DMS153 treated with DMSO at 0.1 percent for 48 hours (cell line): ENCODE results near the gene LTBP1.
A peak's percentile ranks its signal among the peaks of the same experiment; 100 is the strongest.
"Not testable (repeated sequence)": the region's sequence is repeated elsewhere in the genome, so short reads cannot be mapped to it uniquely, and the experiment has no call there.

Experiments used
- DNase-seq: peaks from one replicate; lab custom pipeline; 2025; ENCODE audit not compliant: unreplicated experiment; lab: John Stamatoyannopoulos, UW

Gene LTBP1

DNA sequence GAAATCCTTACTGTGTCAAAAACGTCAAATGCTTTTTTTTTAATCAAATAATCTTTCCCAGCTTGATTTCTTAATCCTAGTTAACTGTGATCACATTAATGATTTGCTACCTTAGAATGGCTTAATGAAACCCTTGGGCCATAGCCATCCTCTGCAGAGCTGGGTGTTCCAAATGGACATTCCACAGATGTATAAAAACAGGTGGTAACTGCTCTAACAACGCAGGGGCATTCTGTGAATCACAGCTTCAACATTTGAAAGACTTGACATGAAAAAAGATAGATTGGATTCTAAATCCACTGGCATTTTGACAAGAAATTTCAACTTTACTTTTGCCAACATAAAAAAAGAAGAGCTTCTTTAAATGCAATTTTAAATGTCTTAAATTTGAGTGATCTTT lies 459.9 kb downstream of the LTBP1 start:
- DNase-seq, result no peak

DNA sequence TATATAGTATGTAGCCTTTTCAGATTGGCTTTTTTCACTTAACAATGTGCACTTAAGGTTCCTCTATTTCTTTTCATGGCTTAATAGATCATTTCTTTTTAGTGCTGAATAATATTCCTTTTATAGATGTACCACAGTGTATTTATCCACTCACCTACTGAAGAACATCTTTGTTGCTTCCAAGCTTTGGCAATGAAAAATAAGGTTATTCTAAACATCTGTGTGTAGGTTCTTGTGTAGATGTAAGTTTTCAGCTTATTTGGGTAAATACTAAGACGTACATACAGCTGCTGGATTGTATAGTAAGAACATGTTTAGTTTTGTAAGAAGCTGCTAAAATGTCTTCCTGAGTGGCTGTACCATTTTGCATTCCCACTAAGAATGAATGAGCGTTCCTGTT lies 461.4 kb downstream of the LTBP1 start:
- DNase-seq, result no peak

DNA sequence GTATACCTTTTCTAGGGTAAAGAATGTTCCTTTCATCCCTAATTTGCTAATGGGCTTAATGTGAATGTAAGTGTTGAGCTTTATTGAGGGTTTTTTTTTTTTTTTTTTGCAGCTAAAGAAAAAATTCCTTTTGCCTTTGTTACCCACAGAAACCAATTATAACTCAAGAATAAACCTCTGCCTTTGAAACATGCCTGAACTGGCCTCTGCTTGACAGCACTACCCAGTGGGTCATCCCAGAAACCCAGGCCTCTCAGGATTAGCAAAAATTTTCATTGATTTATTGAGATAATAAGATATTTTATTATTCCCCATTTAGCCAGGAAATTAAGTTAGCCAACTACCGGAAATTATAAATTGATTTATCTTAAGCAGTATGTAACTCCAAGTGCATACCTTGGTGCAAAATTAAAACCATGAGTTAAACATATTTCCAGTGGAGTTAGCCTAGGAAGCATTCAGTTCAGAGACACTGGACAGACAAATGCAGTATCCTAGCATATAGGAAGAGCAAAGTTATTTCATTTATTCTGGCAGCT lies 462.7 kb downstream of the LTBP1 start:
- no peak for DNase-seq

DNA sequence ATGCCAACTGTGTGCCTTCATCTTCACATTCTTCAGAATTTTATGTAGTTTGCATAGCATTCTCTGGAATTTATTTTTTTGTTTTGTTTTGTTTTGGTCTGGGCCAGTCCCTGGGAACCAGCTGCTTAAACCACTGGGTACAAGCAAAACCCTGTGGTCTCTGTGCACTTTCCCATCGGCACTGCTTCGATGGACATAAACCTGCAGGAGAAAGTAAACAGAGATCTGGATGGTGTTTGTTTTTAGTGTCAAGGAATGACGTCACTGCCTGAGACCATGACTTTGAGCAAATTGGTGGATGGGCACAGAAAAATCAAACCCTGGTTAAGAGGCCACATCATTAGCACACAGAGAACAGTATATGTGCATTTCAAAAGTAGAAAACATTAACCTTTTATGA lies 465.0 kb downstream of the LTBP1 start:
- DNase-seq, result no peak

DNA sequence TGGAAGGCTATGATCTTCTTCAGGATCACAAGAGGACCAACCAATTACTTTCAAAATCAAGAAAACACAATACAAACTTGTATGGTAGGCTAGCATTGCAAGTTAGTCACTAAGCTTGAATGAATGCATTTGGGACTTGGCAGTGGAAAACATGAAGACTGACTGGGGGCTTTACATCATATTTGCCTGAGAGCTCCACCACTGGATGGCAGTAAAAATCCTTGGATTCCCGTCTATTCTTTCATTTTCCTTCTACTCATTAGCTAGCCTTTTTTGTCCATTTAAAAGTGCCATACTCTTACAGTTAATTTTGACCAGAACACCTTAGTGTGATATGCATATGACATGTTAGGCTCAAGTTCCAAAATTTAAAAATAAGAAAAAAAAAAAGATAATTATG lies 466.2 kb downstream of the LTBP1 start:
- no peak for DNase-seq

DNA sequence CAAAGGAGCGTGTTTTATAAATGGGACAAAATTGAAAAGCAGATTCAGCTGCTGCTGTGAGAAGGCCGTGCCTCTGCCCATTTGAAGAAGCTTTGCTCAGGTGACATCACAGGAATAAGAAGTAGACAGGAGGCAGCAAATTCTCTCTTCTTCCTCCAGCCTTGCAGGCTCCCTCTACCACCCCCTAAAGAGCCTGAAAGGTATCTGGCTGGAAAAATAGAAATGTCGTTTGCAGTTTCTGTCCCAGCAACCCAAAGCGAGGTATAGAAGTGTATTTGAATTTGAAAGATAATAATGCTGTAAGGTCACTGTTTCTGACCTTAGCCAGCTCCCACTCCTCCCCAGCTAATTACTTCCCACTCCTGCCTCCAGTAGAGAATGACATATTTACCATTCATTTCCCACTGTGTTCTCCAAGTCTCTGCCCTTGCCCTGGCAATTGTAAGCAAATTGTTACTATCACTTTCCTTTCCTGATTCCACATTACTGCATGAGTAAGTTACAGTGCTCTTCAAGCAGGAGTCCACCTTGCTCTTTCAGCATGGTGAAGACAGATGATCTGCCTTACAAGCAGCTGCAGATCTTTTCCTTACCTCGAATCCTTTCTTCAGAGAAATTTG lies 472.9 kb downstream of the LTBP1 start:
- DNase-seq, result no peak

DNA sequence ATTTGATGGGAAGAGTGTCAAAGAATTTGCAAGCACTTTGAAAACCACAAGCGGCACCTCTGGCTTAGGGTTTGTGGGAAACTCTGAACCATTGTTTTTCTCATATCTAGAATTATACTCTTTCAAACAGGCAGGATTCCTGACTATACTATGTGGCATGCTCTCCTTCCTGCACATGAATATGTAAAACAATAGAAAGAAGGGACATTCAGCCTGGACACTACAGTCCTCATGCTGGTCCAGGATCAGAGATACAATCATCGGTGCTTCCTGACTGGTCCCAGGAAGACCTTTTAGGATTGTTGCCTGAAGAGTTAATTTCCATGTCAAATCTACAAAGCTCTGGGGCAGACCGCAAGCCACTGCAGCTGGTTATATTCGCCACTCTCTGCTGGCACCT lies 474.0 kb downstream of the LTBP1 start:
- DNase-seq, result no peak

DNA sequence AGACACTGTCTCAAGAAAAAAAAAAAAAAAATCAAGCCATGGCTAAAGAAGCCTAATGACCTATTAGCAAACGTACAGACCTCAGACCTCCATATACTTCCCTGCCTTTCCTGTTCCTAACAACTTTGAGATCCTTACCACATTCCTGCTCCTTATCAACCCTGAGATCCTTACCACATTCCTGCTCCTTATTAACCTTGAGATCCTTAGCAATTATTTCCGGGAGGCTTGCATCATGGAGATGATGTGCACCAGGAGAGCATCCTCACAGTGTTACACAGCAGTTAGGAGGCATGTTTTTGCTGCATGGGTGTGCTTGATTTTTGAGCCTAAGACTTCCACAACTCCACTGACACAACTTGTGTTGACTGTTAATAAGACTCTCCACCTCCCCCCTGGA lies 475.1 kb downstream of the LTBP1 start:
- no peak for DNase-seq

DNA sequence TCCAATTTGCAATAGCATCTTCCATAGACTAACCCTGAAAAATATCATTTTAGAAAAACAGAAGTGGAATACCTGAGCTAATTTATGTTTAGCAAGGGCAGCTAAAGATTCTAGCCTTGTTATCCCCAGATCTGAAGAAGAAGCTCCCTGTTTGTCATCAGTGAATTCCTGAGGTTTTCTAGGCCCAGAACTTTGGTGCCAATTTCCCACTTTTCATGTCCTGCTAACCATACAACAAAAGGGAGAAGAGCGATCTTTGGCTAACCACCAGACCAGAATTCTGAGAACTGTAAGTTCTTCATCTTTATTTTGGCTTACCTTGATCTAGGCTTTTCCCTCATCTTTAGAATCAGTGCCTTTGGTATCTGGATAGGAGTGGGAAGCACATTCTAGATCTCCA lies 478.4 kb downstream of the LTBP1 start:
- no peak for DNase-seq

DNA sequence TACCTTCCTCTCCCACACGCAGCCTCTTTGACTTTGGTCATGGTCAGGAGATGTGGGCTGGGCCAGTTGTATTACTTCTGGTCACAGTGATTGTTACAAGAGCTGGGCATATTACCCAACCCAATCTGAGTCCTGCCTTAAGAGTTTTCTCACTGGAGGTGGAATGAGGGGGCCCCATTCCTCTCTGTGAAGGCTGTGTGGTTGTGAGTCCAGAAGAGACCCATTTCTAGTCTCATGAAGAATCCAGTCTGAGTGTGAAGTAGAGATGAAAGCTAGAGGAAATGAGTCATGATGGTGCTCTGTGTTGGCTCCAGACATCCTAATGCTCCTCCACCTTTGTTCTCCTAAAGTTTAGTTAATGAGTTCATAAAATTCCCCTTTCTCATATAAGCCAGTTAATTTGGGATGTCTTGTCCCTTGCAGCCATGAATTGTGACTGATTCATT lies 478.9 kb downstream of the LTBP1 start:
- DNase-seq, result no peak

DNA sequence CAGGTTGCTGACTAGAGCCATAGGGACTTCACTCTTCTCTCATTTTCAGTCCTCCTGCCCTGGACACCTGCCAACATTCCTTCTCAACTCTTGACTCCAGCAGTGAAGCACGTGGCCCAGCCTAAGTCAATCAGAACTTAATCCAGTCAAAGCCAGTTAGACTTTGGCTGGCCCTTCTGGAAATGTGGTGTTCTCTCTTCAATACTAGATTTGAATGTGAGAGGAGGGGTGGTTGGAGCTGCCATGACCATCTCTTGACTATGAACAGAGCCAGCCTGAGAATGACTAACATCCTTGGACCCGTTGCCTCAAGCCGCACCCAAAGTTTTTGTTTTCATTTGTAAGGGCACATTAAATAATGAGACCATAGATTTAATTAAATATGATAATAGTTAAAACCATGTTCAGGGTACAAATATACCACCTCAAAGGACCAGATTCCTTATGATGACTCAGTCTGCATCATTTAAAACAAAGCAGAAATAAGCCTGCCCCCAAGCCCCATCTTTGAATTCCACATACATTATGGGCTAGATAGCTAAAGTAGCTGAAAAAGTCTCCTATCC lies 480.0 kb downstream of the LTBP1 start:
- no peak for DNase-seq

DNA sequence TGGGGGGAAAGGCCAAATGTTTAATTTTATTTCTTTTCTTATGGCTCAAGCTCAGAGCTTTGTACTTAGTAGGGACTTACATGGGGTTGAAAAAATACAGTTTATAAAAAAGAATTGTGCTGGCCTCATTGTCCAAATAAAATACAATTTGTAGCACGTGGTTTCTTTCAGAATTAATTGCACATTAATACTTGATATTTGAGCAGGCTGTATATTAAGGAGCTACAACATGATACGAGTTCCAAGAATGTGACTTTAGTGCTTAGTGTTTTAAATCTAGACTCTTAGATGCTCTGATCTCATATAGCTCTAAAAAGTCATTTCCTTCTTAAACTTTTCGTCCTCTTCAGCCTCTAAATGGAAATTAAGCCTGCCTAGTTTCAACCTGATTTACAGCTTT lies 483.3 kb downstream of the LTBP1 start:
- DNase-seq, result no peak

DNA sequence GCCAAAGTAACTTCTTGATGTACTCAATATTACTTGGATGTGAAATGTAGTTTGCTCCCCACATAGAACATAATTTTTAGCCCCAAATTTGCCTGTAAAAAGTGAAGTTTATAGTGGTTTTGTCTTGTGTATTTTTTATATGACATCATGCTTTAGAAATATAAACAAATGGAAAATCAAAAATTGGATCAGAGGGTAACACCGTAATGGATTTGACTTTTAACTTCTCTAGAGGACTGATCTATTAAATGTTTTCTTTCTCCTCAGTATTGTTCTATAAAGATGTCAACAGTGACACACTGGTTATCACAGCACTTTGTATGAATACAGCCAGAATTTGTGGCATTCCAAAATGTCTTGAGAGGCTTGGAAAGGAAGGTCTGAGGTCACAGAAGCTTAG lies 484.1 kb downstream of the LTBP1 start:
- no peak for DNase-seq

DNA sequence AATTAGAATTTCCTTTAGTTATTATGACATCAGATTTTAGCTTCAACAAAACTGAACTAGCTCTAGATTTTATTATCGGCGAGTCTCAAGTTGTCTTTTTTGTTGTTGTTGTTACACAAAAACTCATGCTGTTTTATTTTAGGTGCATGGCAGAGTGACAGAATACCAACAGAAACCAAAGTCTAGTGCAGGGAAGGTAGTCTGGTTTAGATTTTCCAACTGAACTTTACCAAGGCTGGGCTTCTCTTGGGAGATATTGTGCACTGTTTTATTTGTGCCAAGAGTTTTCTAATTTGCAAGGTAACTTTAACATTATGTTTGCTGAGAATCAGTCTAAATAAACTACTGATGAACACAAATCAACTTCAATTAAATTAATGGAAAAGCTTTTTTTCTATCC lies 486.1 kb downstream of the LTBP1 start:
- no peak for DNase-seq

DNA sequence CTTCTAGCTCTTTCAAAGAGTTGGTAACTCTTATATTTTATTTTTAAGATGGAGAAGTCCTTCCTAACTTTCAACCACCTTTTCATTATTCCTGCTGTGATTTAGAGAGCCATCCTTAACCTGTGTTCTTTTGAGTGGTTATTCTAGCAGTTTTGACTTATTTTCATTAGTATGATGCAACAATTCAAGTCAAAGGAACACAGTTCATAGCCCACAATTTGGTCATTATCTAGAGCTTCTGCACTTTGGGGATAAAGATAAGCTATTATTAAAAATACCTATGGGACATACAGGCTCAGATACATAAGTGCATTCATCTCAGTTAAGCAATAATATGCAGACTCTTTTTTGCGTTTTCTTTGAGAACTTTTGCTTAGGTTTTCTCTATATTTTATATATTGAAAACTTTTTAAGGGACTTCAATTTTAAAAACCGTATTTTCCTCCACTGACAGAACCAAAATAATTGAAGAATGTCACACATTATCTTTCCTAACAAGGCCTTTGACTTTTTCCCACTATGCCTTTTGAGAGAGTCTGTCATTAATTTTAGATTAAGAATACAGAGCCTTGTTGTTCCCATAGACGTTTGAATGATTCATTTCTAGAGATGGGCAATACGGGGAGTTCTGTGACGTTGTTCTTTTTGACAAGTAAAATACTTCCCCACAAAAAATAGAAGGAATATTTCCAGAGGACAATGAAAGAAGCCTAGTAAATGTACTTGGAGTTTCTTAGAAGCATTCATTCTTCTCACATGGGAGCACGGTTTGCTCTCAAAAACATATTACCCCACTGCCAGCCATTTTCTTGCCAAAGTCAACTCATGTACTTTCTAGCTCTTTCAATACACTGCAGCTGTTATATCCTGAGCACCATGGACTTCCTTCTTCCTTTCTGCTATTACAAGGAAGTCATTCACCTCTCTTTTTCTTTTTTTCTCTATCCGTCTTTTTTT lies 486.8 kb downstream of the LTBP1 start:
- no peak for DNase-seq

DNA sequence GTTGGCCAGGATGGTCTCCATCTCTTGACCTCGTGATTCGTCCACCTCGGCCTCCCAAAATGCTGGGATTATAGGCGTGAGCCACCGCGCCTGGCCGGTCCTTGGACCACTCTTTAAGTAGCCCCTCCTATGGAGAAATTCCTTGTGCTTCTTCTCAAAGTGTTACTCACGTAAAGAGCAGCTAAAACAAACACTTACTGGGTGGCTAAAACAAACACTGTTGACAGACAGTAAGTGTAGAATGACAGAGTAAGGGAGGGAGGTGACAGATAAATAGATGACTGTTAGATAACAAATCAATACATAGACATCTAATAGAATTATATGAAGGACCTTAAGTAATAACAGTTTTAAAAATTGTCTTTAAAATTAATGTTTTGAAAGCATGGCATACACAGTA lies 488.8 kb downstream of the LTBP1 start:
- DNase-seq, result no peak

DNA sequence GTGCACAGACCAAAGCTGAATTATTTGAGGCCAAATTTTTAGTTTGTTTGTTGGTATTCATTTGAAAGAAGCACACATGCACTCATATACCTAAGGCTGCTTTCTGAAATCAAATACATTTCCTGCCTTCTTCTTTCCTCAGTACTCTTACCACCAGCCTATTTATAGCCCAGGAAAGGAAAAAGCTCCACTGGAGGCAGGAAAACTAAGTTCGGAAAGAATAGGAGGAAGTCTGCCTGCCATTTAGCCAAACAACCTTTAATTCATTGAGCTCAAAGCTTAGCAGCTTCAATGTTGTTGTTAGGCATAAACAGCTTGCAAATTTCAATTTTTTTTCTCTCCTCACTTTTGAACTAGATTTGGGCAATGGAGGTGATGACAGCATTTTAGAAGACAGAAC lies 489.3 kb downstream of the LTBP1 start:
- DNase-seq, result no peak

DNA sequence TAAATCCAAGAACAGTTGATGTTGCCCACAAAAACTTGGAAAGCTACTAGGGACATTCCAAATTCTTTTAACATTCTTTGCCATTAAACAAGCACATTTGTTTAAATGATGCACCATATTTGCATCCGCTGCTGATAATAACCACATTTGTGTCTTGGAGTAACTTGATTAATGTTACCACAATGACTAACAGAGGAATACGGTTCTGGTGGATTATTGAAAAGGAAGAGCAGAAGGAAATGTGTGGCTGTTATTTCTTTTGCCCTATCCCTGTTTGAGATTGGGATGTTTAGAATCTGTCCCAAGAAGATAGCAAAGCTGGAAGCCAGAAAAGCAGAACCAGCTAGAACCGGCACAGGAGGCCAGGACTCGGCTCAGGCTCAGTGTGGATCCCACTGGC lies 490.5 kb downstream of the LTBP1 start:
- no peak for DNase-seq

DNA sequence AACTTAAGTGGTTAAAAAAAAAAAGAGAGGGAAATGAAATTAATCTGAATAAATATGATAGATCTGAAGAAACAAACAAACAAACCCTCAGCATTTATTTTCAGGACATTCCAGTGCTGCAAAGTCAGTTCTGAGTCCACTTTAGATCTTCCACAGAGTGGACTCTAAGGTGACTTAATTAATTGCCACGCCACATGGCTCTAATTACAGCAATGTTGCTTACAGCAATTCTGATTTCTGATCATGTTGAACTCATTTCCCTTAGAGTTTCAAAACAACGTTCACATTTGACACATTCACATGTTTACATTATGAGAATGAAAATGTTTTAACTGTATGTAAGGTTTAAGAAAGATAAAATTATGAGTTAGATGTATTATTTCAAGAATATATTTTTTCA lies 491.1 kb downstream of the LTBP1 start:
- no peak for DNase-seq

DNA sequence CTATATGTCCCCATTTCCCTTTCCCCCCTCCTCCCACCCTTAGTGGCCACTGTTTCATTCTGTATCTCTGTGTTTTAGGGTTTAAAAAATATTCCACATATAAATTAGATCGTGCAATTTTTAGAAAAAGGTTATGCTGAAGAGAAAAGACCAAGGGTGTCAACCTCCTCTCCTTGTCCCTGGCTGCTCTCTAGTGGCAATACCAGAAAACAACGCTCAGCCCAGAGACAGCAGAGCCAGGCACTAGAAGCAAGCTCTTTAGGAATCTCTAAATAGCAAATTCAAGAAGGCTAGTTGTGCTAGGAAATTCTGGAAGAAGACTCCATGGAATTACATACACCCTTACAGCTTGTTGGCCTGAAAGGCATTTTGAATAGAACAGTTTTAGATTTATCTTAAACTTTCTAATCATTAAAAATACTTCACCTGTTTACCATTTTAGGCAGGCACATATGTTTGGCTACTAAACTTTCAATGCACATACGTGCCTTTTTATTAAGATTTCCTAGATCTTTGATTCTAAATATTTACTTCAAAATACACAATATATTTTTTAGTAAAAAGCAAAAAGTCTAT lies 494.6 kb downstream of the LTBP1 start:
- peak; percentile 2 for DNase-seq

DNA sequence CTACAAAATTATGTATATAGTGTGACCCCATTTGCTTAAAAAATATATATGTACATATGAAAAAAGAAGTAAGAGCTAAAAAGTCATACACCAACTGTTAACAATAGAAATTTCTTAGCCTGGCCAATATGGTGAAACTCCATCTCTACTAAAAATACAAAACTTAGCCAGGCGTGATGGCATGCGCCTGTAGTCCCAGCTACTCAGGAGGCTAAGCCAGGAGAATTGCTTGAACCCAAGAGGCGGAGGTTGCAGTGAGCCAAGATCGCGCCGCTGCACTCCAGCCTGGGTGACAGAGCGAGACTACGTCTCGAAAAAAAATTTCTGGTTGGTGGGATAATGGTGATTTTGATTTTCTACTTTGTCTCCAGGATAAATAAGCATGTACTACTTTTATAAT lies 495.3 kb downstream of the LTBP1 start:
- DNase-seq, result not testable (repeated sequence)
